Measurements from ENCODE around the gene PDGFD. TPM values are rescaled to one million over a fixed set of nuclear protein-coding genes. Genes with fewer than 3 reads are reported as not detected.

Gene PDGFD
- total and polyA plus RNA-seq, 2 experiments from 2014 or later: 1.9 to 4.5 TPM

GRCh38 chr11:104036588-104036987 lies 127.4 kb downstream of the PDGFD start, which contains the start of gene DDI1:
Gene DDI1 (plus strand): TSS chr11:104036640. CDS start chr11:104036823, 183 bp downstream.
- no peak for DNase-seq (ENCODE audit: low spot score)
- TF ChIP-seq ETS1 (IDR thresholded peaks at IDR 0.05) (no peak), NANOG (IDR thresholded peaks at IDR 0.05; ENCODE audit: borderline replicate concordance) (no peak), EZH2 (IDR thresholded peaks at IDR 0.05; ENCODE audit: low read depth, unreplicated experiment) (no peak), POLR2AphosphoS5 (IDR thresholded peaks at IDR 0.05; ENCODE audit: low read depth) (no peak), CREB1 (CRISPR knock-in tag; IDR thresholded peaks at IDR 0.05; ENCODE audit: low read depth) (no peak), ZNF114 (CRISPR knock-in tag; IDR thresholded peaks at IDR 0.05) (no peak), ZNF462 (CRISPR knock-in tag; IDR thresholded peaks at IDR 0.05) (no peak), ZNF331 (CRISPR knock-in tag; IDR thresholded peaks at IDR 0.05; ENCODE audit: low read depth) (no peak), JUNB (IDR thresholded peaks at IDR 0.05; ENCODE audit: unreplicated experiment) (no peak)
- TF ChIP-seq, protein P1, sequence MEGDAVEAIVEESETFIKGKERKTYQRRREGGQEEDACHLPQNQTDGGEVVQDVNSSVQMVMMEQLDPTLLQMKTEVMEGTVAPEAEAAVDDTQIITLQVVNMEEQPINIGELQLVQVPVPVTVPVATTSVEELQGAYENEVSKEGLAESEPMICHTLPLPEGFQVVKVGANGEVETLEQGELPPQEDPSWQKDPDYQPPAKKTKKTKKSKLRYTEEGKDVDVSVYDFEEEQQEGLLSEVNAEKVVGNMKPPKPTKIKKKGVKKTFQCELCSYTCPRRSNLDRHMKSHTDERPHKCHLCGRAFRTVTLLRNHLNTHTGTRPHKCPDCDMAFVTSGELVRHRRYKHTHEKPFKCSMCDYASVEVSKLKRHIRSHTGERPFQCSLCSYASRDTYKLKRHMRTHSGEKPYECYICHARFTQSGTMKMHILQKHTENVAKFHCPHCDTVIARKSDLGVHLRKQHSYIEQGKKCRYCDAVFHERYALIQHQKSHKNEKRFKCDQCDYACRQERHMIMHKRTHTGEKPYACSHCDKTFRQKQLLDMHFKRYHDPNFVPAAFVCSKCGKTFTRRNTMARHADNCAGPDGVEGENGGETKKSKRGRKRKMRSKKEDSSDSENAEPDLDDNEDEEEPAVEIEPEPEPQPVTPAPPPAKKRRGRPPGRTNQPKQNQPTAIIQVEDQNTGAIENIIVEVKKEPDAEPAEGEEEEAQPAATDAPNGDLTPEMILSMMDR (conservative IDR thresholded peaks at IDR 0.05; ENCODE audit: low read depth in 2 of 2): no peak
- TF ChIP-seq, protein P2, sequence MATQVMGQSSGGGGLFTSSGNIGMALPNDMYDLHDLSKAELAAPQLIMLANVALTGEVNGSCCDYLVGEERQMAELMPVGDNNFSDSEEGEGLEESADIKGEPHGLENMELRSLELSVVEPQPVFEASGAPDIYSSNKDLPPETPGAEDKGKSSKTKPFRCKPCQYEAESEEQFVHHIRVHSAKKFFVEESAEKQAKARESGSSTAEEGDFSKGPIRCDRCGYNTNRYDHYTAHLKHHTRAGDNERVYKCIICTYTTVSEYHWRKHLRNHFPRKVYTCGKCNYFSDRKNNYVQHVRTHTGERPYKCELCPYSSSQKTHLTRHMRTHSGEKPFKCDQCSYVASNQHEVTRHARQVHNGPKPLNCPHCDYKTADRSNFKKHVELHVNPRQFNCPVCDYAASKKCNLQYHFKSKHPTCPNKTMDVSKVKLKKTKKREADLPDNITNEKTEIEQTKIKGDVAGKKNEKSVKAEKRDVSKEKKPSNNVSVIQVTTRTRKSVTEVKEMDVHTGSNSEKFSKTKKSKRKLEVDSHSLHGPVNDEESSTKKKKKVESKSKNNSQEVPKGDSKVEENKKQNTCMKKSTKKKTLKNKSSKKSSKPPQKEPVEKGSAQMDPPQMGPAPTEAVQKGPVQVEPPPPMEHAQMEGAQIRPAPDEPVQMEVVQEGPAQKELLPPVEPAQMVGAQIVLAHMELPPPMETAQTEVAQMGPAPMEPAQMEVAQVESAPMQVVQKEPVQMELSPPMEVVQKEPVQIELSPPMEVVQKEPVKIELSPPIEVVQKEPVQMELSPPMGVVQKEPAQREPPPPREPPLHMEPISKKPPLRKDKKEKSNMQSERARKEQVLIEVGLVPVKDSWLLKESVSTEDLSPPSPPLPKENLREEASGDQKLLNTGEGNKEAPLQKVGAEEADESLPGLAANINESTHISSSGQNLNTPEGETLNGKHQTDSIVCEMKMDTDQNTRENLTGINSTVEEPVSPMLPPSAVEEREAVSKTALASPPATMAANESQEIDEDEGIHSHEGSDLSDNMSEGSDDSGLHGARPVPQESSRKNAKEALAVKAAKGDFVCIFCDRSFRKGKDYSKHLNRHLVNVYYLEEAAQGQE (IDR thresholded peaks at IDR 0.05; ENCODE audit: unreplicated experiment): no peak
- H3K27ac Mint-ChIP-seq: no peak within 1 kb of the TSS
- H3K4me1 Mint-ChIP-seq: no peaks in the 10 kb centered on the region
- no peaks in the 10 kb centered on the region for H3K36me3 ChIP-seq (ENCODE audit: insufficient read depth)
- ATAC-seq: no peak
- no peaks in the 10 kb centered on the region for H4K20me1 ChIP-seq (replicated peaks; ENCODE audit: insufficient read depth)
- H3K27me3 Mint-ChIP-seq (ENCODE audit: insufficient read depth, low read depth, poor library complexity): no peaks in the 10 kb centered on the region
- no peaks in the 10 kb centered on the region for H3K4me1 ChIP-seq (ENCODE audit: insufficient read depth)
- no peaks in the 10 kb centered on the region for H3K36me3 Mint-ChIP-seq (ENCODE audit: low read depth)
- no peaks in the 10 kb centered on the region for H3K27me3 ChIP-seq (ENCODE audit: insufficient read depth)
- H2AFZ ChIP-seq: no peak within 1 kb of the TSS
- H3K9me2 ChIP-seq (ENCODE audit: insufficient read depth): no peaks in the 10 kb centered on the region
- H3K9me3 Mint-ChIP-seq: peaks cover 2% of the 10 kb centered on the region; the same call in 2 of the 3 replicates
- H3K4me3 Mint-ChIP-seq: no peak within 1 kb of the TSS
- H3K27ac ChIP-seq (ENCODE audit: low read depth): no peak within 1 kb of the TSS
- H3K79me2 ChIP-seq (replicated peaks; ENCODE audit: insufficient read depth): no peaks in the 10 kb centered on the region
- no peak within 1 kb of the TSS for H3K4me2 ChIP-seq
- no peak within 1 kb of the TSS for H3K4me3 ChIP-seq
- no peaks in the 10 kb centered on the region for H3F3A ChIP-seq (replicated peaks; ENCODE audit: low read depth)
